Neural cell (in vitro differentiated cells): ENCODE results near the gene RILP. TPM values are rescaled to one million over a fixed set of nuclear protein-coding genes. Genes with fewer than 3 reads are reported as not detected.

ENCODE experiments used
- H2AFZ ChIP-seq: fragments of 200-600, 300-800 bp; sonication (generic), shearing (Covaris generic); 2 replicates; pipeline ENCODE4 v1.6.0; 2014; ENCODE audit warnings: low read depth, mild to moderate bottlenecking, antibody characterized with exemption, low read length, moderate library complexity
- H3F3A ChIP-seq: fragments of 200-600 bp; shearing (Covaris generic); 2 replicates; pipeline ENCODE4 v1.6.1; 2016; ENCODE audit warnings: mild to moderate bottlenecking, moderate library complexity, mixed read lengths, antibody characterized with exemption, low read length; ENCODE audit not compliant: insufficient read depth, poor library complexity, severe bottlenecking
- H3K27ac ChIP-seq: fragments of 200-600, 300-800 bp; sonication (generic), shearing (Covaris generic); 2 replicates; pipeline ENCODE4 v1.5.1; 2014; ENCODE audit warnings: mild to moderate bottlenecking, low read length, moderate library complexity
- H3K27me3 ChIP-seq: fragments of 300-800, 200-600 bp; sonication (generic), shearing (Covaris generic); 2 replicates; pipeline ENCODE4 v1.6.0; 2014; ENCODE audit warnings: mild to moderate bottlenecking, low read depth, low read length, moderate library complexity; ENCODE audit not compliant: insufficient read depth
- H3K36me3 ChIP-seq: fragments of 300-800, 200-600 bp; sonication (generic), shearing (Covaris generic); 2 replicates; pipeline ENCODE4 v1.5.1; 2014; ENCODE audit warnings: mild to moderate bottlenecking, antibody characterized with exemption, low read length, moderate library complexity; ENCODE audit not compliant: insufficient read depth
- H3K4me2 ChIP-seq: fragments of 300-800, 200-600 bp; sonication (generic), shearing (Covaris generic); 2 replicates; pipeline ENCODE4 v1.6.0; 2014; ENCODE audit warnings: mild to moderate bottlenecking, low read length
- H3K4me3 ChIP-seq: fragments of 300-800, 200-600 bp; sonication (generic), shearing (Covaris generic); 2 replicates; pipeline ENCODE4 v1.5.1; 2014; ENCODE audit warnings: mild to moderate bottlenecking, low read length, moderate library complexity
- H3K79me2 ChIP-seq: fragments of 200-600 bp; shearing (Covaris generic); replicated peaks from 2 replicates; pipeline ENCODE4 v1.6.0; 2014; ENCODE audit warnings: mild to moderate bottlenecking, low read length, moderate library complexity; ENCODE audit not compliant: insufficient read depth
- H3K9ac ChIP-seq: fragments of 300-800, 200-600 bp; sonication (generic), shearing (Covaris generic); 2 replicates; pipeline ENCODE4 v1.6.1; 2016; ENCODE audit warnings: mild to moderate bottlenecking, low read length, mixed read lengths
- H3K9me2 ChIP-seq: fragments of 200-600 bp; shearing (Covaris generic); 2 replicates; pipeline ENCODE4 v1.6.1; 2016; ENCODE audit warnings: mild to moderate bottlenecking, low read length, mixed read lengths; ENCODE audit not compliant: insufficient read depth
- H3K9me3 ChIP-seq: fragments of 200-600, 300-800 bp; sonication (generic), shearing (Covaris generic); 2 replicates; pipeline ENCODE4 v1.6.1; 2016; ENCODE audit warnings: mild to moderate bottlenecking, mixed run types, low read length, moderate library complexity, mixed read lengths
- H4K20me1 ChIP-seq: fragments of 200-600 bp; shearing (Covaris generic); 2 replicates; pipeline ENCODE4 v1.6.1; 2016; ENCODE audit warnings: mild to moderate bottlenecking, mixed run types; ENCODE audit not compliant: insufficient read depth
- CTCF ChIP-seq: fragments of 450-650 bp; IDR thresholded peaks from 2 replicates; pipeline ENCODE4 v1.5.1; 2014; ENCODE audit warnings: antibody characterized with exemption, mild to moderate bottlenecking, moderate library complexity; ENCODE audit not compliant: poor library complexity, severe bottlenecking
- EP300 ChIP-seq: fragments of 450-650 bp; conservative IDR thresholded peaks from 2 replicates; pipeline ENCODE4 v1.6.1; 2014; ENCODE audit warnings: antibody characterized with exemption, mild to moderate bottlenecking, moderate library complexity; ENCODE audit not compliant: poor library complexity, severe bottlenecking
- EZH2 ChIP-seq: fragments of 200-600, 300-800 bp; shearing (Covaris generic), sonication (generic); IDR thresholded peaks from 2 replicates; pipeline ENCODE4 v1.6.1; 2014; ENCODE audit warnings: antibody characterized with exemption, low read length, borderline replicate concordance, mild to moderate bottlenecking; ENCODE audit not compliant: insufficient read depth, poor library complexity, severe bottlenecking
- MXI1 ChIP-seq: fragments of 450-650 bp; conservative IDR thresholded peaks from 2 replicates; pipeline ENCODE4 v1.6.1; 2014; ENCODE audit warnings: antibody characterized with exemption, mild to moderate bottlenecking; ENCODE audit not compliant: poor library complexity, severe bottlenecking
- POLR2AphosphoS5 ChIP-seq: IDR thresholded peaks from 2 replicates; pipeline ENCODE4 v1.6.1; 2012
- RAD21 ChIP-seq: fragments of 450-650 bp; conservative IDR thresholded peaks from 2 replicates; pipeline ENCODE4 v1.6.1; 2014; ENCODE audit warnings: antibody characterized with exemption, mild to moderate bottlenecking, moderate library complexity
- SMC3 ChIP-seq: fragments of 450-650 bp; conservative IDR thresholded peaks from 2 replicates; pipeline ENCODE4 v1.6.1; 2014; ENCODE audit warnings: antibody characterized with exemption, mild to moderate bottlenecking, moderate library complexity; ENCODE audit not compliant: poor library complexity
- TAF1 ChIP-seq: IDR thresholded peaks from 2 replicates; pipeline ENCODE4 v1.6.1; 2012; ENCODE audit warnings: low read depth
- polyA plus RNA-seq: library from polyadenylated mRNA; depleted of rRNA; stranded (reverse); fragments of >200 nt; gene quantifications from 2 replicates; pipeline ENCODE4 v1.2.3, GENCODE V29; 2014
- TF ChIP-seq, protein P1 (sequence below): IDR thresholded peaks from 2 replicates; pipeline ENCODE4 v1.6.1; 2012; ENCODE audit warnings: borderline replicate concordance

RILP gene
- polyA plus RNA-seq, 1 donor from 2014 or later, result 7.5 TPM

- no peaks in the 10 kb centered on the region for H3K9me2 ChIP-seq
- H3K27ac ChIP-seq, result no peak overlapping the region
- H3K9ac ChIP-seq, result peak overlapping the region; percentile 5
Observed at GRCh38 chr17:1640329-1641064, 9.2 kb downstream of the RILP start.

DNA sequence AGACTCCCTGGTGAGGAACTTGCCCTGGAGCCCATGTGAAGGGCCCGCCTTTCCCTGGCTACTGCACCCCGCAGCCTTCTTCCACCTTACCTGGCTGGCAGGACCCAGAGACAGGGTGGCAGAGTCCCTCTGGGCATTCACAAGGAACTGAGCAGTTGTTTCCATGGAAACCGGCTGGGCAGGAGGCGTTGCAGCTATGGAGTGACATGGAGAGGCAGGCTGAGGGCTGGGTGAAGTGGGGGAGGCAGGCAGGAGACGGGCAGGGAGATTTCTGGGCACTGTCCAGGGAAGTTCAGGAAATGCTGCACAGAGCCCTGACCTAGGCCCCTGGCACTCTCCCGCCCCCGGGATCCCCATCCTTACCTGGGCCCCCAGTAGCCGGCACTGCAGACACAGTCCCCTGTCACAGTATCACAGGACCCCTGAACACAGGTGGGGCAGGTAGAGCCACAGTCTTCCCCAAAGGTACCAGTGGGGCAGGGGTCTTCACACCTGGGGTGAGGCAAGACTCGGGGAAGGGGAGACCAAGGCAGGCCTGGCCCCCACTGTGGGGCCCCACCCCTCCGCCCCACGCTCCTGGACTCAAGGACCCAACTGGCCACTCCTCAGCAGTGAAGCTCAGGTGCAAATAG, 10.0 kb downstream of the RILP start:
- TF ChIP-seq, protein P1, sequence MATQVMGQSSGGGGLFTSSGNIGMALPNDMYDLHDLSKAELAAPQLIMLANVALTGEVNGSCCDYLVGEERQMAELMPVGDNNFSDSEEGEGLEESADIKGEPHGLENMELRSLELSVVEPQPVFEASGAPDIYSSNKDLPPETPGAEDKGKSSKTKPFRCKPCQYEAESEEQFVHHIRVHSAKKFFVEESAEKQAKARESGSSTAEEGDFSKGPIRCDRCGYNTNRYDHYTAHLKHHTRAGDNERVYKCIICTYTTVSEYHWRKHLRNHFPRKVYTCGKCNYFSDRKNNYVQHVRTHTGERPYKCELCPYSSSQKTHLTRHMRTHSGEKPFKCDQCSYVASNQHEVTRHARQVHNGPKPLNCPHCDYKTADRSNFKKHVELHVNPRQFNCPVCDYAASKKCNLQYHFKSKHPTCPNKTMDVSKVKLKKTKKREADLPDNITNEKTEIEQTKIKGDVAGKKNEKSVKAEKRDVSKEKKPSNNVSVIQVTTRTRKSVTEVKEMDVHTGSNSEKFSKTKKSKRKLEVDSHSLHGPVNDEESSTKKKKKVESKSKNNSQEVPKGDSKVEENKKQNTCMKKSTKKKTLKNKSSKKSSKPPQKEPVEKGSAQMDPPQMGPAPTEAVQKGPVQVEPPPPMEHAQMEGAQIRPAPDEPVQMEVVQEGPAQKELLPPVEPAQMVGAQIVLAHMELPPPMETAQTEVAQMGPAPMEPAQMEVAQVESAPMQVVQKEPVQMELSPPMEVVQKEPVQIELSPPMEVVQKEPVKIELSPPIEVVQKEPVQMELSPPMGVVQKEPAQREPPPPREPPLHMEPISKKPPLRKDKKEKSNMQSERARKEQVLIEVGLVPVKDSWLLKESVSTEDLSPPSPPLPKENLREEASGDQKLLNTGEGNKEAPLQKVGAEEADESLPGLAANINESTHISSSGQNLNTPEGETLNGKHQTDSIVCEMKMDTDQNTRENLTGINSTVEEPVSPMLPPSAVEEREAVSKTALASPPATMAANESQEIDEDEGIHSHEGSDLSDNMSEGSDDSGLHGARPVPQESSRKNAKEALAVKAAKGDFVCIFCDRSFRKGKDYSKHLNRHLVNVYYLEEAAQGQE, result no peak
- no peak for TF ChIP-seq EP300
- H3K9me3 ChIP-seq, result no peaks in the 10 kb centered on the region
- no peaks in the 10 kb centered on the region for H3K9me2 ChIP-seq
- H2AFZ ChIP-seq, result no peak overlapping the region
- H3K27ac ChIP-seq, result no peak overlapping the region
- peaks cover 11% of the 10 kb centered on the region for H3K27me3 ChIP-seq
- H3K4me3 ChIP-seq, result no peak overlapping the region
- no peaks in the 10 kb centered on the region for H4K20me1 ChIP-seq
- no peaks in the 10 kb centered on the region for H3K79me2 ChIP-seq
- H3K36me3 ChIP-seq, result no peaks in the 10 kb centered on the region
- peak overlapping the region; percentile 5 for H3K9ac ChIP-seq
- H3K4me2 ChIP-seq, result no peak overlapping the region
- no peaks in the 10 kb centered on the region for H3F3A ChIP-seq

More at GRCh38 chr17:1640329-1641064, 9.2 kb downstream of the RILP start:
- no peaks in the 10 kb centered on the region for H3K9me3 ChIP-seq
- no peak overlapping the region for H3K4me2 ChIP-seq
- TF ChIP-seq EP300 (no peak), TAF1 (no peak), SMC3 (no peak), CTCF (no peak), RAD21 (no peak), EZH2 (no peak), POLR2AphosphoS5 (no peak), MXI1 (no peak)
- TF ChIP-seq, protein P1, result no peak
- H3K4me3 ChIP-seq, result no peak overlapping the region
- H3K36me3 ChIP-seq, result no peaks in the 10 kb centered on the region
- peaks cover 11% of the 10 kb centered on the region for H3K27me3 ChIP-seq
- no peaks in the 10 kb centered on the region for H3F3A ChIP-seq
- no peaks in the 10 kb centered on the region for H3K79me2 ChIP-seq
- no peak overlapping the region for H2AFZ ChIP-seq
- no peaks in the 10 kb centered on the region for H4K20me1 ChIP-seq
